Measurements from ENCODE around the gene ZNF691.

DNA sequence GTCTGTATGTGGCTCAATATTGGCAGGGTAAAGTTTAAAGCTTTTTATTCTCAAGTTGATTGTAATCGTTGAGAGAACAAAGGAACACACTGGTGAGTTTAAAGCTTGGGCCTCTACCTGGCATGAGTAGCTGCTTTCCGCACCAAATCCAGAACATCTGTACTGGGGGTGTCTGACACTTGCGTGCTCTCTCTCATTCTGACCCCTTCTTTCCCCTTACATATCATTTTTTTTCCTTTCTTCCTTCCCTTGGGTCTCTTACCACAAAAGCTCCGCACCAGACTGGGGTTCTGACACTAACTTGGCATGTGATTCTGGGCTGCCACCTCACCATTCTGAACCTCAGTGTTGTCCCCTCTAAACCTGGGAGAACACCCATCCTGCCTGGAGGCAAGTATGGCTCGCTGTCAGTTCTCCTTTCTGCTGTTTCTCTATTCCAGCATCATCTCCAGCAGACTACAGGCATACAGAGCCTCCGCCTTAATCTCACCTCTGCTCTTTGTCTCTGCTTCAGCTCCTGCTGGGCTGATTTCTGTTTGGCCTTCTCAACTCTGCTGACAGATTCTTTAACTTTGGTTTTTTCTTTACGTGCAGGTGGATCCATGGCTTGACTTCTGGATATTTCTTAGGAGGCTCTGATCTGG is 30.4 kb upstream of the ZNF691 start:
- TF ChIP-seq TAF1 (IDR thresholded peaks at IDR 0.05; ENCODE audit: borderline replicate concordance, insufficient read depth, low read length) (no peak), POLR2AphosphoS5 (IDR thresholded peaks at IDR 0.05; ENCODE audit: low read depth, low read length) (no peak), SIN3A (IDR thresholded peaks at IDR 0.05; ENCODE audit: borderline replicate concordance, insufficient read depth, low read length) (no peak), FOXP2 (optimal IDR thresholded peaks at IDR 0.05; ENCODE audit: borderline replicate concordance, extremely low read depth, extremely low read length, insufficient read depth) (no peak)
- TF ChIP-seq, protein P1, sequence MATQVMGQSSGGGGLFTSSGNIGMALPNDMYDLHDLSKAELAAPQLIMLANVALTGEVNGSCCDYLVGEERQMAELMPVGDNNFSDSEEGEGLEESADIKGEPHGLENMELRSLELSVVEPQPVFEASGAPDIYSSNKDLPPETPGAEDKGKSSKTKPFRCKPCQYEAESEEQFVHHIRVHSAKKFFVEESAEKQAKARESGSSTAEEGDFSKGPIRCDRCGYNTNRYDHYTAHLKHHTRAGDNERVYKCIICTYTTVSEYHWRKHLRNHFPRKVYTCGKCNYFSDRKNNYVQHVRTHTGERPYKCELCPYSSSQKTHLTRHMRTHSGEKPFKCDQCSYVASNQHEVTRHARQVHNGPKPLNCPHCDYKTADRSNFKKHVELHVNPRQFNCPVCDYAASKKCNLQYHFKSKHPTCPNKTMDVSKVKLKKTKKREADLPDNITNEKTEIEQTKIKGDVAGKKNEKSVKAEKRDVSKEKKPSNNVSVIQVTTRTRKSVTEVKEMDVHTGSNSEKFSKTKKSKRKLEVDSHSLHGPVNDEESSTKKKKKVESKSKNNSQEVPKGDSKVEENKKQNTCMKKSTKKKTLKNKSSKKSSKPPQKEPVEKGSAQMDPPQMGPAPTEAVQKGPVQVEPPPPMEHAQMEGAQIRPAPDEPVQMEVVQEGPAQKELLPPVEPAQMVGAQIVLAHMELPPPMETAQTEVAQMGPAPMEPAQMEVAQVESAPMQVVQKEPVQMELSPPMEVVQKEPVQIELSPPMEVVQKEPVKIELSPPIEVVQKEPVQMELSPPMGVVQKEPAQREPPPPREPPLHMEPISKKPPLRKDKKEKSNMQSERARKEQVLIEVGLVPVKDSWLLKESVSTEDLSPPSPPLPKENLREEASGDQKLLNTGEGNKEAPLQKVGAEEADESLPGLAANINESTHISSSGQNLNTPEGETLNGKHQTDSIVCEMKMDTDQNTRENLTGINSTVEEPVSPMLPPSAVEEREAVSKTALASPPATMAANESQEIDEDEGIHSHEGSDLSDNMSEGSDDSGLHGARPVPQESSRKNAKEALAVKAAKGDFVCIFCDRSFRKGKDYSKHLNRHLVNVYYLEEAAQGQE (IDR thresholded peaks at IDR 0.05; ENCODE audit: insufficient read depth in 1 of 2, low read depth in 2 of 2, low read length in 2 of 2): no peak
